Measurements from ENCODE around the gene UBE2J2.
"Not testable (repeated sequence)": the region's sequence is repeated elsewhere in the genome, so short reads cannot be mapped to it uniquely, and the experiment has no call there.

UBE2J2 gene

DNA sequence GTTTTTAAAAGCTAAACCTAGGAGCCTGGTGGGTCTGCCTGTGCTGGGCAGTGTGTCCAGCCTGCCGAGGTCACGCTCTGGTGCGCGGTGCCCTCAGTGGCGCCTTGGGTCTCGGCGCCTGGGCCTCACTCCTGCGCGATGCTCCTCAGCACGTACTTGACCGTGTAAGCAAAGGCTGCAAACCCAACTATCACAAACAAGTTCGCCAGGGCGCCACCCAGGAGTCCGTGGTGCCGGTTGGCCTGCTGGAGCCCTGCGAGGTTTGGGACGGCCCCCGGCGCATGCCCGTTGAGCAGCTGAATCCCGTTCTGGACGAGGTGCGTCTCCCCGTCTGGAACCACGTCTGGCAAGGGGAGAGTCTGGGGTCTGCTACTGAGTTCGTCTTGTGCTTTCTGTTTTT lies 18.6 kb downstream of the UBE2J2 start:
- DNase-seq = no peak

- no peak for DNase-seq
Measured at GRCh38 chr1:1254667-1254998, 19.0 kb downstream of the UBE2J2 start.

- DNase-seq = no peak
Measured at GRCh38 chr1:1253972-1254666, 19.5 kb downstream of the UBE2J2 start.

DNA sequence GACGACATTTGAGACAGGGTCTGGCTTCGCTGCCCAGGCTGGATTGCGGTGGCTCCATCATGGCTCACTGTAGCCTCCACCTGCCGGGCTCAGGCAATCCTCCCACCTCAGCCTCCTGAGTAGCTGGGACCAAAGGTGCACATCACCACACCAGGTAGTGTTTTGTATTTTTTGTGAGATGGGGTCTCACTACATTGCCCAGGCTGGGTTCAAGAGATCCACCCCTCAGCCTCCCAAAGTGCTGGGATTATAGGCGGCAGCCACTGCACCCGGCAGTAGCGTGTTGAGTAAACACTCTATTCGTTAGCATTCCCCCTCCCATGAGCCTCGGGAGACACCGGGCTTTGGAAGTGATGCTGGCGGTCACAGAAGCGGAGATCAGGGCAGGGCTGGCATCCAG lies 20.3 kb downstream of the UBE2J2 start:
- DNase-seq = no peak

GRCh38 chr1:1250786-1251284 lies 22.8 kb downstream of the UBE2J2 start:
- DNase-seq = no peak

GRCh38 chr1:1248009-1248913 lies 25.4 kb downstream of the UBE2J2 start:
- not testable (repeated sequence) for DNase-seq

DNA sequence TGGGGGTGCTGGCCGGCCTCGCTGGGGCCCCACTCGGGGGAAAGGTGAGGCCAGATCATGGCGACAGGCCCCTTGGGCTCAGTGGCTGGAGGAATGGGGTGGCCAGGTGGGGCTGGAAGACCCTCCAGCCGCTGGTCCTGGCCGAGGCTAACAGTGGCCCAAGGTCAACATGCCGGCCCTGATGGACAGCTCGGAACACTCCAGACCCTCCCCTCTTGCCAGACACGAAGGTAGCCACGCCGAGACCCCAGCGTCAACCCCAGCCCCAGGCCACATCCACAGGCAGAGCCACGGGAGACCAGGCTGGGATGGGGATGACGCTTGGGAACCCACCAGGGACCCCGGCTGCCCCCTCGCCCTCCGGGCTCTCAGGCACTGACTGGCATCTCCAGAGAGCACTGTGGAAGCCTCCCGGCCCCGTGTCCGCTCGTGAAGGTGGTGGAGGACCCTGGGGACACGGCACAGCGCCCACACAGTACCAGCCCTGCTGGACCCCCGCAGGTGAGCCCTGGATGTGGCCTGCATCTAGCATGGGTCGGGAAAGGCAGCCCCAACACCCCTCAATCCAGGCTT lies 26.2 kb downstream of the UBE2J2 start:
- no peak for DNase-seq

DNA sequence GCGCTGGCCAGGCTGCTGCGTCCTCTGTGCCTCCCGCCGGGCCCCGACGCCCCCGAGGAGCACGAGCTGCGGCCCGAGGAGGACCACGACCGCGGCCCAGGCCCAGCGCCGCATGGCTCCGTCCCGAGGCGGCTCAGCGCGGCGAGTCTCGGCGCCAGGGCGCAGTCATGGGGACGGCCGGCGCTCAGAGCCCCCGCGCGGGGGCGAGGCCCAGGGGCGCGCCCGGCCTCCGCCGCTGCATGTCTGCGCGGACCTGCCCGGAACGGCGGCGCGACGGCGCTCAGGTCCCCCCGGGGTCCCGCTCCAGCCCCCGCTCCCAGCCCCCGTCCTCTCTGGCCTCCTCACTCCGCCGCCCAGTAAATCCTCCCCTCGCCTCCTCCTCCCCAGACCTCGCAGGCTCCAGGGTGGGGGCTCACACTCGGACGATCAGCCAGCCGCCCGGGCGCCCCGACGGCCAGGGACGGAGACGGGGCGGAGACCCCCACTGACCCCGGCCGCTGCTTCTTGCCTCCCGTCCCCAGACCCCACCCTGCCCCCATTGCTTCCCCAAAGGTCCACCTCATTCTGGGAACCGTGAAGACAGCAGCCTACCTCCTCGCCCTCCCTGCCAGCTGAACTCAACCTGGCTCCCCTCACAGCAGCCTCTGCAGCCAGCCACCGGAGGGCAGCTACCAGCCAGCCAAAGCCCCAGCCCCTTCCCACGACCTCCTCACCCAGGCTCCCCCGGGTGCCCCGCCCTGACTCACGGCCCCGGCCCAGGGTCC lies 26.9 kb downstream of the UBE2J2 start, which contains the start of gene C1QTNF12:
Gene C1QTNF12, minus strand, starts transcription at position 146 of the 764 bp plus-strand sequence. Its CDS starts 32 bp downstream, at position 114.
- no peak for DNase-seq

GRCh38 chr1:1245817-1246576 lies 27.7 kb downstream of the UBE2J2 start:
- no peak for DNase-seq

DNA sequence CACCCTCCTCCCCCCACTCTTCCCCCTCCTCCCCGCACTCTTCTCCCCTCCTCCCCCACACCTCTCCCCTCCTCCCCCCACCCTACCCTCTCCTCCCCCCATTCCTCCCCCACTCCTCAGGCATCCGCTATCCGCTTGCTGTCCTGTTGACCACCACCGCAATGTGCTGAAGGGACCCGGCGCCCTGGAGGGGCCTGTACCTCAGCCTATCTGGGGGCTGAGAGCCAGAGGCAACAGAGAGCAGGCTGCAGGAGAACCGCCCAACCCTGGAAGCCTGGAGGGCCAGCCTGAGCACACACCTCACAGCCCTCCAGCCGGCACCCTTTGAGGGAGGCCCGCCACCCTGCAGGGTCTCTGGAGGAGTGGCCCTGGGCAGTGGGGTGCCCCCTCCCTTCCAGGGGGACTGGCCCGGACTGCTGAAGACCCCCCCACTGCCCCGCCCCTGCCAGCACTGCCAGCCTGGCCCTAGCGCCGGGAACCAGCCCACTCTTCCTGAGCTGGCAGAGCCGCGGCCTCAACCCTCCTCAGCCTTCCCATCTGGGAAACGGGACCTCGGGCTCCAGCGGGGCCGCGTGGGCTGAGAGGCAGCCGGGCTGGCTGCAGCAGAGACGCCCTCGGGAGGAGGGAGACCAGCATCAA lies 28.4 kb downstream of the UBE2J2 start:
- no peak for DNase-seq

- no peak for DNase-seq
Measured at GRCh38 chr1:1244192-1244811, 29.4 kb downstream of the UBE2J2 start.

GRCh38 chr1:1243807-1244191 lies 29.9 kb downstream of the UBE2J2 start:
- DNase-seq = no peak

DNA sequence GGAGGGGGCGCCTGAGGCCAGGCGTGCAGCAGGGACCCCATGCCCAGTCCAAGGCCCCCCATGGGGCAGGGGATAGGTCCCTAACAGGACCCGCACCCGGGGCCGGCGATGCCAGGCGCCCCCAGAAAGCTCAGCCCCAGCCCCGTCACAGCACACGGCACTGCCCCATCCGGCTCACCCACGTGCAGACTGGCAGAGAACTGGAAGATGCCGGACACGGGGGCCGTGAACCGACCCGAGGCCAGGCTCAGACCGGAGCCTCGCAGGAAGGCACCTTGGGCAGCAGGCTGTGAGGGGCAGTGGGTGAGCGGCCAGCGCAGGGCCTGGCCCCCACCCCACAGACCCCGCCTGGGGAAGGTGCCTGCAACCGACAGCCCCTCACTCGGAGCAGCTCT lies 30.4 kb downstream of the UBE2J2 start:
- no peak for DNase-seq

DNA sequence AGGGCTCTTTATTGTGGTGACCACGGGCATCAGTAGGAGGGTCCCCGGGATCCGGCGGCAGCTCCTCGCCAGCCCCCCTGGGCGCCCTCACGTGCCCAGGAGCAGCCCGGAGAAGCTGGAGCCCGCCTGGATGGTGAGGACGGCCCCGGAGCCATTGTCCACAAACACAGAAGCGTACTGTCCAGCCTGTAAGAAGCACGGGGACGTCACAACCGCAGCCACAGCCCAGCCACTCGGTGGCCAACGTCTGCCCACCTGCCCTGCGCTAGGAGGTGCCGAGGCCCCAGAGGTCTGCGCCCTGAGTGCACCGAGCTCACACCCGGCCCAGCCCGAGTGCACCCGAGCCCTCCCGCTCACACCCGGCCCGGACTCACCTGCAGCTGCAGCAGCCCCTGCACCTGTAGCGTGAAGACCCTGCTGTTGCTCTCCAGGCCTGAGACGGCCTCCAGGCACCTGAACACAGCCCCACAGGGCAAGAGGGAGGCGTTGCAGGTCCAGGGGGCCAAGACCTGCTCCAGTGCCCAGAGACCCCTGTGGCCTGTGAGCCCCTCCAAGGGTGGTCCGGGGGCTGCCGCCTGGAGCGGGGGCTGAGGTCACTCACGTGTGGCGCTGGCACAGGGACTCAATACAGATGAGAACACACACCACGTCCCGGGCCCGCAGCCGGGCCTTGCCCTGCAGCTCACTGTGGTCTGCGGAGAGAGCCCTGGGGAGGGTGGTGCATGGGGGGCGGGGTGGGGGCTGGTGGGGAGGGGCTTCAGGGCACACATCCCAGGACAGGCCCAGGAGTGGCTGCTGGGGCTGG lies 31.0 kb downstream of the UBE2J2 start:
- no peak for DNase-seq

DNA sequence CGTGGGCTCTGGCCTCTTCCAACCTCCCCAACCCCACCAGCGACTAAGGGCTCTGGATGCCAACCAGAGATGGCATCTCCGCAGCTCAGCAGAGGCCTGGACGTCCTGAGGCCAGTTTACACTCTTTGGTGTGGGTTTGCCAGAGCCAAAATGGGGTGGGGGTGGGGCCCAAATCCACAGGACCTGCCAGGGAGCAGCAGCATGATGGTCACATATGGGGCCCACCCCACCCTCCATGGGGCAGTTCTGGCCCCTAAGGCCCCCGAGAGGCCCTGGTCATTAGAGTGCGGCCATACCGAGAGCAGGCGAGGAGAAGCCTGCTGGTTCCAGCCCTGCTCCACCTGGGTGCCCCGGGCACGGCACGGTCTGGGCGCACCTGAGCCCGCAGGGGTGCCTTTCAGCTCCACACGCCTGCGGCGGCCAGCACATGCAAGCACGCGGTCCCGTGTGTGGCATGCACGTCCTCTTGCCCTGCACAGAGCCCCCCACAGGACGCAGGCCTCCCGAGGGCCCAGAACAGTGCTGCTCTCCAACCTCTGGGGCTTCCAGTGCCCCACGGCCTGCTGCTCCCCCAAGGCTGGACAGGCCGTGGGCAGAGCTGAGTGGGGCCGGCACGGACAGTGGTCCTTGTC lies 31.9 kb downstream of the UBE2J2 start:
- DNase-seq = no peak

- DNase-seq = no peak
Measured at GRCh38 chr1:1240822-1241587, 32.6 kb downstream of the UBE2J2 start.

DNA sequence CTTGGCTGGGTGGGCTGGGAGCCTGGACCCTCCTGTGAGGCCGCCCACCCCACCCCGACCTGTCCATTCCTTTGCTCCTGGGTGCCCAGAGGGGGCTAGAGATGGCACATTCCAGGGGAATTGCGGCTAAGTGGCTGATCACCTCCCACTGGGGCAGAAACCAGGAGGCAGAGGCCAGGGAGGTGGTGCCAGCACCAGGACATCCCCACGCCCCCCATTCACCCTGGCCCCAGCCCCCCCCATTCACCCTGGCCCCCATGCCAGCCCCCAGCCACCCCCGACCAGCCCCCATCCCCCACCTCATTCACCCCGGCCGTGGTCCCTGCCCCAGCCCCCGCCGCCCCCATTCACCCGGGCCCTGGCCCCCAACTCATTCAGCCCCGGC lies 33.3 kb downstream of the UBE2J2 start:
- DNase-seq = no peak

GRCh38 chr1:1239614-1240347 lies 33.9 kb downstream of the UBE2J2 start:
- no peak for DNase-seq
